Measurements from ENCODE around the gene PDE6B. TPM values are rescaled to one million over a fixed set of nuclear protein-coding genes. Genes with fewer than 3 reads are reported as not detected.

The PDE6B gene
- total RNA-seq, 1 donor from 2014 or later, result 14.5 TPM

DNA sequence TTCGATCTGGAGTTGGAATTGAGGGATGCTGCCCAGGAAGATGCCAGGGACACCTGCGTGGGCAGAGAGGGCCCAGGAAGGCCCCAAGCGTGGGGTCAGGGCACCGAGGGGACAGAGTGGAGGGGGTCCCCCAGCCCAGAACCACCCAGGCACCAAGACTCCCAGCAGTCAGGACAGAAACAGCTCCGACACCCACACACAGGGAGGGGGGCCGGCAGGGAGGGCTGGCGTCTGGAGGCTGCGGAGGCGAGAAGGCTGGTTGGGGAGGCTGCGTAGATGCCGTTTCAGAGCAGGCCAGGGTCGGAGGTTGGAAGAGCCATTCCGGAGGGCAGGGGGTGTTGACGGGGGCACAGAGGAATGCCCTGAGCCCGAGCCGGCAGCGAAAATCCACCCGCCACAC, 25.1 kb downstream of the PDE6B start:
- H3K9me3 Mint-ChIP-seq, result no peaks in the 10 kb centered on the region
- H3K4me1 Mint-ChIP-seq, result peaks cover 4% of the 10 kb centered on the region
- no peak overlapping the region for H3K4me3 Mint-ChIP-seq
- DNase-seq, result no peak
- intact Hi-C loops (cut with micrococcal nuclease), result no loop called here
- no peaks in the 10 kb centered on the region for H3K36me3 Mint-ChIP-seq (ENCODE audit: low read depth)
- H3K27me3 Mint-ChIP-seq, result no peaks in the 10 kb centered on the region
- no peak overlapping the region for H3K27ac Mint-ChIP-seq

GRCh38 chr4:650951-651883, 25.8 kb downstream of the PDE6B start:
- Mint-ChIP-seq H3K4me3 (no peak overlapping the region), H3K36me3 (ENCODE audit: low read depth) (no peaks in the 10 kb centered on the region), H3K27ac (no peak overlapping the region), H3K4me1 (peaks cover 3% of the 10 kb centered on the region), H3K27me3 (no peaks in the 10 kb centered on the region), H3K9me3 (no peaks in the 10 kb centered on the region)
- DNase-seq, result no peak
- intact Hi-C loops (cut with micrococcal nuclease), result no loop called here

DNA sequence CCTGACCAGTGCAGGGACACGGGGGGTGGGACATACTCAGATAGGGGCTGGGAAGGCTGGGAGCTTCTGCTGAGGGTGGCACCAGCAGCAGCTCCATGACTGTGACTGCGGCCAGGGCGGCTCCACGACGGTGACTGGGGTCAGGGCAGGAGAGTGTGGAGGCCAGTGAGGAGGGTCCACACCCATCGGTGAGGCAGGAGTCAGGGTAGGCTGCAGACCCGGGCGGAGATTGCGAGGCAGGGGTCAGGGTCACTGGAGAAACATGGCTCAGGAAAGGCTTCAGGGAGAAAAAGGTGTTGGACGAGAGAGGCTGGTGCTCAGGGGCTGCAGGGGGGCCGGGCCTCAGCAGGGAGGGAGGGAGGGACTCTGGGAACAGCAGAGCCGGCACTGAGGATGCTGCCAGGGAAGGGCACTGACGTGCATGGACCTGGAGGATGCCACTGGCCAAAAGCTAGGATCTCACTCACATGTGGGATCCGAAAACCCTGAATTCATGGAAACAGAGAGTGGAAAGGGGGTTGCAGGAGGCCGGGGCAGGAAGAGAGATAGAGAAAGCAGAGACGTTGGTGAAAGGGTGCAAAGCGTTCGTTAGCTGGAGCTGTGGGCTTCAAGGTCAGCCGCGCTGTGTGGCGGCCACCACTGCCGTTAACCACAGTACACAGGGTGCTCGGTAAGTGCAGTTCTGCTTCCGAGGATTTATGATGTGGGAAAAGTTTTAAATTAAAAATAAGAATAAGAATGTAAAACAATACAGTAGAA, 26.7 kb downstream of the PDE6B start:
- H3K4me3 Mint-ChIP-seq, result no peak overlapping the region
- no peaks in the 10 kb centered on the region for H3K9me3 Mint-ChIP-seq
- intact Hi-C loops (cut with micrococcal nuclease), result no loop called here
- H3K4me1 Mint-ChIP-seq, result no peaks in the 10 kb centered on the region
- H3K36me3 Mint-ChIP-seq (ENCODE audit: low read depth), result no peaks in the 10 kb centered on the region
- DNase-seq, result no peak
- no peak overlapping the region for H3K27ac Mint-ChIP-seq
- no peaks in the 10 kb centered on the region for H3K27me3 Mint-ChIP-seq

DNA sequence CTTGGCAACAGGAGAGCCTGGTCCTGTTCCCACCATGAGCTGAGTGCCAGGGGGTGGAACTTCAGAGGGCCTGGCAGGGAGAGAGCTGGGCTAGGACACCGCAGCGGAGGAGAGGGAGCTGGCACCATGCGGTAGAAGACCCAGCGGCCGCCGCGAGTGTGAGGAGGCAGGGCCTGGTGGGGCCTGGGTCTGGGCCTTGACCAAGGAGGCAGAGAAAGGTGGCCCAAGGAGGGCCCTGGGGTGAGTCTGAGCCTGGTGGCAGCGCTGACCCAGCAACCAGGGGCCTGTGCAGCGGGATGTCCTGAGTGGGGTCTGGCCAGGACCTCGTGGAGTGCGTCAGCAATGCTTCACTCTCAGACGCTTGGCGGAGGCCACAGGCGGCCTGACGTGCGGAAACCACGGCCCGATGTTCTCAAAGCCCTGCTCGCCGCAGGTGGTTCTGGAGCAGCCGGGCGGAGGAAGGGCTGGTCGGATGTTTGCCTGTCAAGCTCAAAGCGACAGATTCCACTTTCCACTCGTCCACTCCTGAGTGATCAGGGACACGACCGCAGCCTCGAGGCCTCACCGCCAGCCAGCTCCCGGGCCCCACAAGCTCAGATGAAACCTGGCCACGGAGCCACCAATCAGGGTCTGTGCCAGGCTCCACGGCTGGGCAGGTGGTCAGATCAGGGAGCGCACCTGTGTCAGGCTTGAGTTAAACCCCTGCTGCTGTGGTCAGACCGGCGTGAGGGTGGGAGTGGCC, 27.9 kb downstream of the PDE6B start:
- H3K27ac Mint-ChIP-seq, result no peak overlapping the region
- H3K4me3 Mint-ChIP-seq, result no peak overlapping the region
- H3K36me3 Mint-ChIP-seq (ENCODE audit: low read depth), result no peaks in the 10 kb centered on the region
- H3K9me3 Mint-ChIP-seq, result no peaks in the 10 kb centered on the region
- H3K27me3 Mint-ChIP-seq, result no peaks in the 10 kb centered on the region
- no peak for DNase-seq
- intact Hi-C loops (cut with micrococcal nuclease), result no loop called here
- H3K4me1 Mint-ChIP-seq, result no peaks in the 10 kb centered on the region

DNA sequence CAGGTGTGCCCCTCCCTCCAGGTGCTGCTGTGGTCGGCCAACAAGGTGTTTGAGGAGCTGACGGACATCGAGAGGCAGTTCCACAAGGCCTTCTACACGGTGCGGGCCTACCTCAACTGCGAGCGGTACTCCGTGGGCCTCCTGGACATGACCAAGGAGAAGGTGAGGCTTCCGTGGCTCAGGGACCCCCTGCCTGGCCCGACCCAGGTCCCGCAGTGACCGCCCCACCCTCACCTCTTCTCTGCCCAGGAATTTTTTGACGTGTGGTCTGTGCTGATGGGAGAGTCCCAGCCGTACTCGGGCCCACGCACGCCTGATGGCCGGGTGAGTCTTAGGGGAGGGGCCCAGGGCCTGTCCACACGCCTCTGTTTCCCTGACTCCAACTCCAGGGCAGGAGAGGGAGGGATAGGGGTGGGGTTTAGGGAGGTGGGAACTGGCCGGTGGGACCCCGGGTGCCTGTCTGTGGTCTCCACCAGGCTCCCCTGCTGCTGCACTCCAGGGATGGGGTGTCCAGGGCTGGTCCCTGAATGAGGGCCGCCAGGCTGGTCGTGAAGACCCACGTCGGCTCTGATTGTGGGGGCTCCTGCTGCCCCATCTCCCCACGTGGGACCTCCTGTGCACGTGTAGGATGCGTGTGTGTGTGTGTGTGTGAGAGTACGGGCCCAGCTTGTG, 28.6 kb downstream of the PDE6B start:
- H3K36me3 Mint-ChIP-seq (ENCODE audit: low read depth), result no peaks in the 10 kb centered on the region
- H3K27ac Mint-ChIP-seq, result no peak overlapping the region
- H3K9me3 Mint-ChIP-seq, result no peaks in the 10 kb centered on the region
- intact Hi-C loops (cut with micrococcal nuclease), result no loop called here
- no peaks in the 10 kb centered on the region for H3K27me3 Mint-ChIP-seq
- DNase-seq, result no peak
- no peak overlapping the region for H3K4me3 Mint-ChIP-seq
- H3K4me1 Mint-ChIP-seq, result no peaks in the 10 kb centered on the region

DNA sequence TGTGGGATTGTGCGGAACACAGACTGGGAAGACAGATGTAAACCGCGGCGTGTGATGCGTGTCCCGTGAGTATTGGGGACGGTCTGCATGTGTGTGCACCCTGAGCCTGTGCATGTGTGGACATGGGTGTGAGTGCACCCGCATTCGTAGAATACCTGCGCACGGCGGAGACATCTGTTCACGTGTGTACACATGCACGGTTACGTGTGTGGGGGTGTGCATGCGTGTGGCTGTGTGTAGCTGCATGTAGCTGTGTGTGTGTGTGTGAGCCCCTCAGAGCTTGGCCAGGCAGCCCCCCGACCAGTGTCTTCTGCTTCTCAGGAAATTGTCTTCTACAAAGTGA, 29.1 kb downstream of the PDE6B start:
- no peak overlapping the region for H3K27ac Mint-ChIP-seq
- intact Hi-C loops (cut with micrococcal nuclease), result no loop called here
- H3K36me3 Mint-ChIP-seq (ENCODE audit: low read depth), result no peaks in the 10 kb centered on the region
- no peaks in the 10 kb centered on the region for H3K9me3 Mint-ChIP-seq
- no peaks in the 10 kb centered on the region for H3K4me1 Mint-ChIP-seq
- DNase-seq, result no peak
- H3K27me3 Mint-ChIP-seq, result no peaks in the 10 kb centered on the region
- H3K4me3 Mint-ChIP-seq, result no peak overlapping the region

- Mint-ChIP-seq H3K36me3 (ENCODE audit: low read depth) (peaks cover under 1% of the 10 kb centered on the region), H3K4me1 (no peaks in the 10 kb centered on the region), H3K27ac (no peak overlapping the region), H3K4me3 (no peak overlapping the region), H3K9me3 (no peaks in the 10 kb centered on the region), H3K27me3 (no peaks in the 10 kb centered on the region)
- intact Hi-C loops (cut with micrococcal nuclease), result no loop called here
- no peak for DNase-seq
Measured at GRCh38 chr4:654871-655463, 29.6 kb downstream of the PDE6B start.

DNA sequence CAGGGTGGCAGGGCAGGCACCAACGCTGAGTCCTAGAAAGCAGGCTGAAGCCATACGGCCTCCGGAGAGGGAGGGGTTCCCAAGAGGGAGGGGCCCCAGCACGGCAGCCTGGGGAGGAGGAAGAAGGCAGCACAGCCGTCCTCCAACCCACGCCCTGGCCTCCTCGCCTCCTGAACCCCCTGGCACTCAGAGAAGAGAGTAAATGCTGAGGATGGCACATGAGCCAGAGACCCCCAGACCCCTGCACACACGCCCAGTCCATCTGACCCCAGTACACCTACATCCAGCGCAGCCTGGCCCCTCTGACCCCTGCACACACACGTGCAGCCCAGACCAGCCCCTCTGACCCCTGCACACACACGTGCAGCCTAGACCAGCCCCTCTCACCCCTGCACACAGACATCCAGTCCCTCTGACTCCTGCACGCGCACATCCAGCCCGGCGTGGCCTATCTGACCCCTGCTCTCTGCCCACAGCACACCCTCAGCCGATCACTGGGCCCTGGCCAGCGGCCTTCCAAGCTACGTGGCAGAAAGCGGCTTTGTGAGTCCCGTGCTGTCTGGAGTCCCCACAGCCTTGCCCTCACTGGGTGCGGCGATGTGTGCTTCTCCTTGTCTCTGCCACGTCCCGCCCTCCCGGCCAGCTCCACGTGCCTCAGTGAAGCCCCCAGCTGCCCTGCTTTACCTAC, 30.2 kb downstream of the PDE6B start:
- intact Hi-C loops (cut with micrococcal nuclease), result no loop called here
- Mint-ChIP-seq H3K27ac (no peak overlapping the region), H3K36me3 (ENCODE audit: low read depth) (peaks cover 3% of the 10 kb centered on the region), H3K9me3 (no peaks in the 10 kb centered on the region), H3K4me1 (no peaks in the 10 kb centered on the region), H3K4me3 (no peak overlapping the region), H3K27me3 (no peaks in the 10 kb centered on the region)
- DNase-seq, result no peak

- Mint-ChIP-seq H3K36me3 (ENCODE audit: low read depth) (peaks cover 7% of the 10 kb centered on the region), H3K4me3 (no peak overlapping the region), H3K27me3 (no peaks in the 10 kb centered on the region), H3K27ac (no peak overlapping the region), H3K4me1 (no peaks in the 10 kb centered on the region), H3K9me3 (peaks cover 4% of the 10 kb centered on the region)
- intact Hi-C loops (cut with micrococcal nuclease), result no loop called here
- no peak for DNase-seq
Measured at GRCh38 chr4:656436-657337, 31.3 kb downstream of the PDE6B start.

DNA sequence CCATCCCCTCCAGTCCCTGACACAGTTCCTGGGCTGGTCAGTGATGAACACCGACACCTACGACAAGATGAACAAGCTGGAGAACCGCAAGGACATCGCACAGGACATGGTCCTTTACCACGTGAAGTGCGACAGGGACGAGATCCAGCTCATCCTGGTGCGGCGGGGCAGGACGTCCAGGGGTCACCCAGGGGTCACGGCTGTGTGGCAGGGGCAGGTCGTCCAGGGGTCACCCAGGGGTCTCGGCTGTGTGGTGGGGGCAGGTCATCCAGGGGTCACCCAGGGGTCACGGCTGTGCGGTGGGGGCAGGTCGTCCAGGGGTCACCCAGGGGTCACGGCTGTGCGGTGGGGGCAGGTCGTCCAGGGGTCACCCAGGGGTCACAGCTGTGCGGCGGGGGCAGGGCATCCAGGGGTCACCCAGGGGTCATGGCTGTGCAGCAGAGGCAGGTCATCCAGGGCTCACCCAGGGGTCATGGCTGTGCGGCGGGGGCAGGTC, 32.0 kb downstream of the PDE6B start:
- H3K36me3 Mint-ChIP-seq (ENCODE audit: low read depth), result peaks cover 7% of the 10 kb centered on the region
- H3K27me3 Mint-ChIP-seq, result no peaks in the 10 kb centered on the region
- no peaks in the 10 kb centered on the region for H3K4me1 Mint-ChIP-seq
- H3K27ac Mint-ChIP-seq, result no peak overlapping the region
- H3K9me3 Mint-ChIP-seq, result peaks cover 4% of the 10 kb centered on the region
- intact Hi-C loops (cut with micrococcal nuclease), result no loop called here
- DNase-seq, result no peak
- no peak overlapping the region for H3K4me3 Mint-ChIP-seq

GRCh38 chr4:657834-658667, 32.7 kb downstream of the PDE6B start:
- DNase-seq, result no peak
- H3K36me3 Mint-ChIP-seq (ENCODE audit: low read depth), result peaks cover 7% of the 10 kb centered on the region
- intact Hi-C loops (cut with micrococcal nuclease), result no loop called here

More at GRCh38 chr4:657834-658667, 32.7 kb downstream of the PDE6B start:
- H3K27ac Mint-ChIP-seq, result no peak overlapping the region
- H3K27me3 Mint-ChIP-seq, result no peaks in the 10 kb centered on the region
- no peak overlapping the region for H3K4me3 Mint-ChIP-seq
- peaks cover under 1% of the 10 kb centered on the region for H3K4me1 Mint-ChIP-seq
- peaks cover 4% of the 10 kb centered on the region for H3K9me3 Mint-ChIP-seq
